ENCODE data around the gene CACNA1C.

- TF ChIP-seq CTCF (IDR thresholded peaks at IDR 0.05 in 2 of 3, conservative IDR thresholded peaks at IDR 0.05 in 1 of 3; ENCODE audit: control insufficient read depth in 2 of 3, extremely low read depth in 1 of 3, insufficient read depth in 1 of 3, low read depth in 3 of 3, low read length in 3 of 3) (no peak), MXI1 (IDR thresholded peaks at IDR 0.05; ENCODE audit: low read depth, low read length) (no peak), SIN3A (IDR thresholded peaks at IDR 0.05; ENCODE audit: low read depth, low read length) (no peak), ZSCAN29 (IDR thresholded peaks at IDR 0.05) (no peak), TAF1 (IDR thresholded peaks at IDR 0.05; ENCODE audit: borderline replicate concordance, low read depth, low read length) (no peak), BRCA1 (IDR thresholded peaks at IDR 0.05; ENCODE audit: low read depth, low read length) (no peak), POLR2AphosphoS5 (IDR thresholded peaks at IDR 0.05; ENCODE audit: low read length) (no peak), USF1 (IDR thresholded peaks at IDR 0.05; ENCODE audit: borderline replicate concordance, extremely low read length, insufficient read depth, low read depth, low read length) (no peak), LARP7 (IDR thresholded peaks at IDR 0.05) (no peak), POU2F2 (IDR thresholded peaks at IDR 0.05; ENCODE audit: borderline replicate concordance, low read depth, low read length) (no peak), CEBPZ (IDR thresholded peaks at IDR 0.05; ENCODE audit: low read depth, low read length) (no peak), KDM1A (IDR thresholded peaks at IDR 0.05; ENCODE audit: borderline replicate concordance) (no peak)
Observed at GRCh38 chr12:2013086-2013485, 39.7 kb upstream of the CACNA1C start.

Data from GM12878 (cell line).